Mucosa of descending colon (tissue), 3 donors: ENCODE data around the gene EXOC2. TPM values are rescaled to one million over a fixed set of nuclear protein-coding genes. Genes with fewer than 3 reads are reported as not detected.

Experiments
- ATAC-seq: fragments of 200-7000 bp; cut with Tn5 transposase; one replicate; pipeline ENCODE4 v1.9.1; 2020; ENCODE audit warnings: mild to moderate bottlenecking, moderate library complexity
- DNase-seq, 3 donors: peaks; one replicate each; pipeline ENCODE4 v3.0.0-alpha.2; 2020
- H3K36me3 ChIP-seq: fragments of 200-600 bp; one replicate; pipeline ENCODE4 v1.8.0; 2021; ENCODE audit warnings: low read depth, mild to moderate bottlenecking
- H3K4me1 ChIP-seq: fragments of 200-600 bp; one replicate; pipeline ENCODE4 v1.8.0; 2021; ENCODE audit warnings: low read depth, mild to moderate bottlenecking
- H3K4me3 ChIP-seq: fragments of 200-600 bp; one replicate; pipeline ENCODE4 v1.8.0; 2021; ENCODE audit warnings: mild to moderate bottlenecking
- H3K9me3 ChIP-seq: fragments of 200-600 bp; one replicate; pipeline ENCODE4 v1.8.0; 2021; ENCODE audit warnings: mild to moderate bottlenecking
- CTCF ChIP-seq: fragments of 200-600 bp; IDR thresholded peaks from one replicate; pipeline ENCODE4 v1.8.0; 2022; ENCODE audit warnings: antibody characterized with exemption, mild to moderate bottlenecking
- intact Hi-C, 2 donors: fragments of 100-400 bp; cut with DNase I in 1 of 2; cut with micrococcal nuclease in 1 of 2; formaldehyde crosslinking; loops; one replicate each; pipeline versions ENCODE4 v1.11.0 to v1.11.1; 2022; cut with DNase I, micrococcal nuclease
- total RNA-seq, 3 donors: library from RNA; stranded (reverse); fragmentation: NEBNext Ultra II Directional in 2 of 3; extraction: Animal tissue kit (Norgen Biotek cat#: 25700) in 2 of 3; gene quantifications; one replicate each; pipeline versions ENCODE4 v1.2.1 to v1.2.4, GENCODE V29; 2021 to 2023
- donor health status: DM: no; HTN: no; CAD: no; lungs with moderate emphysema.
- donor health status: DM: no; HTN: no; CAD: no.
- donor health status: DM: no; HTN: yes; CAD: no.

The EXOC2 gene
- total RNA-seq, 3 donors from 2014 or later, result 13.1 to 20.9 (median 17.3) TPM

GRCh38 chr6:704046-704445 is 11.1 kb upstream of the EXOC2 start:
- intact Hi-C loops, result no loop called here
- H3K36me3 ChIP-seq, result no peaks in the 10 kb centered on the region
- no peaks in the 10 kb centered on the region for H3K9me3 ChIP-seq
- DNase-seq (no peak), ATAC-seq (no peak)
- TF ChIP-seq CTCF, result no peak
- H3K4me3 ChIP-seq, result no peak overlapping the region
- H3K4me1 ChIP-seq, result no peaks in the 10 kb centered on the region

GRCh38 chr6:703552-703951 is 10.6 kb upstream of the EXOC2 start:
- DNase-seq (no peak), ATAC-seq (no peak)
- TF ChIP-seq CTCF, result no peak
- Histone ChIP-seq H3K36me3 (no peaks in the 10 kb centered on the region), H3K4me1 (no peaks in the 10 kb centered on the region), H3K4me3 (no peak overlapping the region), H3K9me3 (no peaks in the 10 kb centered on the region)
- intact Hi-C loops, result no loop called here

GRCh38 chr6:701700-702479 is 9.0 kb upstream of the EXOC2 start:
- intact Hi-C loops, result no loop called here
- ATAC-seq (no peak), DNase-seq (no peak)
- no peak for TF ChIP-seq CTCF
- H3K36me3 ChIP-seq, result no peaks in the 10 kb centered on the region
- H3K9me3 ChIP-seq, result no peaks in the 10 kb centered on the region
- H3K4me1 ChIP-seq, result no peaks in the 10 kb centered on the region
- H3K4me3 ChIP-seq, result no peak overlapping the region

- Histone ChIP-seq H3K36me3 (no peaks in the 10 kb centered on the region), H3K4me1 (no peaks in the 10 kb centered on the region), H3K9me3 (no peaks in the 10 kb centered on the region), H3K4me3 (no peak overlapping the region)
- no peak for TF ChIP-seq CTCF
- no peak for ATAC-seq
- intact Hi-C loops, result no loop called here
- no peak for DNase-seq
Measured at GRCh38 chr6:701215-701614, 8.3 kb upstream of the EXOC2 start.

GRCh38 chr6:700490-700889 is 7.6 kb upstream of the EXOC2 start:
- Histone ChIP-seq H3K36me3 (no peaks in the 10 kb centered on the region), H3K4me3 (no peak overlapping the region), H3K9me3 (no peaks in the 10 kb centered on the region), H3K4me1 (no peaks in the 10 kb centered on the region)
- DNase-seq, result no peak
- intact Hi-C loops, result no loop called here
- ATAC-seq, result no peak
- TF ChIP-seq CTCF, result no peak
